Calu3 (cell line): ENCODE results near the gene IGF1R. TPM values are rescaled to one million over a fixed set of nuclear protein-coding genes. Genes with fewer than 3 reads are reported as not detected.

Experiments
- BruUV-seq: library from RNA; stranded (reverse); fragments of 400-500 nt; replicated peaks from 2 replicates; lab custom pipeline; 2021; lab: Mats Ljungman, UMichigan
- CTCF ChIA-PET: fragments of 300-600 bp; sonication (Branson Sonifier 250); formaldehyde crosslinking; loops from one replicate; lab custom pipeline; 2022; ENCODE audit warnings: antibody characterized with exemption; lab: Charles Lee
- DNase-seq: peaks from one replicate; pipeline ENCODE4 v3.0.0; 2022
- H3K27ac Mint-ChIP-seq: one replicate; pipeline ENCODE4 v1.8.0; 2022; ENCODE audit warnings: mixed read lengths; ENCODE audit not compliant: unreplicated experiment
- H3K27me3 Mint-ChIP-seq: one replicate; pipeline ENCODE4 v1.8.0; 2022; ENCODE audit warnings: mixed read lengths; ENCODE audit not compliant: unreplicated experiment
- H3K36me3 Mint-ChIP-seq: one replicate; pipeline ENCODE4 v1.8.0; 2022; ENCODE audit warnings: mild to moderate bottlenecking, moderate library complexity, mixed read lengths; ENCODE audit not compliant: insufficient read depth, unreplicated experiment
- H3K4me1 Mint-ChIP-seq: one replicate; pipeline ENCODE4 v1.8.0; 2022; ENCODE audit warnings: mild to moderate bottlenecking, low read depth, mixed read lengths; ENCODE audit not compliant: unreplicated experiment
- H3K4me3 Mint-ChIP-seq: one replicate; pipeline ENCODE4 v1.8.0; 2022; ENCODE audit warnings: mild to moderate bottlenecking, low read depth, moderate library complexity, mixed read lengths; ENCODE audit not compliant: unreplicated experiment
- H3K9me3 Mint-ChIP-seq: one replicate; pipeline ENCODE4 v1.8.0; 2022; ENCODE audit warnings: low read depth, mixed read lengths; ENCODE audit not compliant: unreplicated experiment
- intact Hi-C: fragments of 100-400 bp; cut with micrococcal nuclease; formaldehyde crosslinking; loops from one replicate; pipeline ENCODE4 v1.10.0; 2022; ENCODE audit not compliant: unreplicated experiment
- total RNA-seq: library from RNA; stranded (reverse); gene quantifications from 2 replicates; pipeline ENCODE4 v1.2.3, GENCODE V29; 2022
- TF ChIP-seq, protein P1 (sequence below): fragments of 200-600 bp; IDR thresholded peaks from one replicate; pipeline ENCODE4 v1.8.0; 2022; ENCODE audit warnings: antibody characterized with exemption; ENCODE audit not compliant: unreplicated experiment

The IGF1R gene
- total RNA-seq, 1 experiment from 2014 or later = 73.9 TPM

DNA sequence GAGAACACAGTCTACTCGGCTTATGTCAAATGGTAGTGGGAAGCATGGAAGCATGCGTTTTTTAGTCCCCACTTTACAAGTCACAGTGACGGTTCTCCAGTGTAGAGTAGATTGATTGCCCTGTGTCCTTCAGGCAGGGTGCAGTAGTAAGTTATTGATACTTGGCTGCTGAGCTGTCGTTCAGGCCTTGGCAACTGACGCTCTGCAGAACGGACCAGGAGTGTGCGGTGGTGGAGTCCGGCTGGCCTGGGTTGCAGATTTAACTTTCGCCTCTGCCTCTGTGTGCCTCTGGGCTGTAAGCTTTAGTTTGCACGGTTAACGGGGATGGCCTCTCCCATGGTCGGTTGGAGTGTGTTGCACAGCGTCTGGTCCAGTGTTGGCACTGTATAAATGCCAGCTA, 58.6 kb downstream of the IGF1R start:
- TF ChIP-seq, protein P1, sequence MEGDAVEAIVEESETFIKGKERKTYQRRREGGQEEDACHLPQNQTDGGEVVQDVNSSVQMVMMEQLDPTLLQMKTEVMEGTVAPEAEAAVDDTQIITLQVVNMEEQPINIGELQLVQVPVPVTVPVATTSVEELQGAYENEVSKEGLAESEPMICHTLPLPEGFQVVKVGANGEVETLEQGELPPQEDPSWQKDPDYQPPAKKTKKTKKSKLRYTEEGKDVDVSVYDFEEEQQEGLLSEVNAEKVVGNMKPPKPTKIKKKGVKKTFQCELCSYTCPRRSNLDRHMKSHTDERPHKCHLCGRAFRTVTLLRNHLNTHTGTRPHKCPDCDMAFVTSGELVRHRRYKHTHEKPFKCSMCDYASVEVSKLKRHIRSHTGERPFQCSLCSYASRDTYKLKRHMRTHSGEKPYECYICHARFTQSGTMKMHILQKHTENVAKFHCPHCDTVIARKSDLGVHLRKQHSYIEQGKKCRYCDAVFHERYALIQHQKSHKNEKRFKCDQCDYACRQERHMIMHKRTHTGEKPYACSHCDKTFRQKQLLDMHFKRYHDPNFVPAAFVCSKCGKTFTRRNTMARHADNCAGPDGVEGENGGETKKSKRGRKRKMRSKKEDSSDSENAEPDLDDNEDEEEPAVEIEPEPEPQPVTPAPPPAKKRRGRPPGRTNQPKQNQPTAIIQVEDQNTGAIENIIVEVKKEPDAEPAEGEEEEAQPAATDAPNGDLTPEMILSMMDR = no peak
- intact Hi-C loops = no loop called here
- no peak overlapping the region for H3K27ac Mint-ChIP-seq
- peaks cover 6% of the 10 kb centered on the region for H3K9me3 Mint-ChIP-seq
- no peak overlapping the region for H3K4me3 Mint-ChIP-seq
- no TSS peak for BruUV-seq
- DNase-seq = no peak
- peaks cover 27% of the 10 kb centered on the region for H3K4me1 Mint-ChIP-seq
- peaks cover 7% of the 10 kb centered on the region for H3K36me3 Mint-ChIP-seq
- CTCF ChIA-PET = no interaction called here
- no peaks in the 10 kb centered on the region for H3K27me3 Mint-ChIP-seq

DNA sequence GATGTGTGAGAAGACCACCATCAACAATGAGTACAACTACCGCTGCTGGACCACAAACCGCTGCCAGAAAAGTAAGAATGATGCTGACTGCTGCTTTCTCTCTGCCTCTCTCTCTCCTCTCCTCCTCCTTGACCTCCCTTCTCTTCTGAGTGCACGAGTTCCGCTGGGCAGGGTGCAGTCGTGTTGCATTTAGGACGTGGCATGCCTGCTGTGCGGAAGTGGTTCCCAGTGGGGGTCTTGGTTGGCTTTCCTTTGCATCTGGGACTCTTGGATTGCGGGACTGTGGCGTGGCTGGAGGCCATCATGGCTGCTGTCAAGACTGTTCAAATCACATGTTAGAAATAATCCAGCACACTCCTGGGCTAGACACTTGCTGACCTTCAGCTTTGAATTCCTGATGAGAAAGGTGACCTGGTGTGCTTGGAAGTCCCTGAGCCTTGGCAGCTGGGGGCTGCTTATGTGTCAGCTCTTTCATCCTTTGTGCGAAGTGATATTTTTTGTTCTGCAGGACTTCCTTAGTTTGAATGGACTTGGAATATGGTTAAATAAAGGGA, 59.8 kb downstream of the IGF1R start:
- DNase-seq = no peak
- no peak overlapping the region for H3K4me3 Mint-ChIP-seq
- CTCF ChIA-PET = interaction anchor here (0.6 kb wide), 1 partner anchor 25 kb away, joined by 4 read pairs; no protein-coding TSS in a partner anchor
- intact Hi-C loops = loop anchor here (2.0 kb wide), 1 partner anchor 17 kb away; no protein-coding TSS in a partner anchor
- H3K36me3 Mint-ChIP-seq = peaks cover 9% of the 10 kb centered on the region
- peaks cover 31% of the 10 kb centered on the region for H3K4me1 Mint-ChIP-seq
- H3K9me3 Mint-ChIP-seq = peaks cover 9% of the 10 kb centered on the region
- no TSS peak for BruUV-seq
- H3K27ac Mint-ChIP-seq = no peak overlapping the region
- no peaks in the 10 kb centered on the region for H3K27me3 Mint-ChIP-seq
- TF ChIP-seq, protein P1 = no peak

DNA sequence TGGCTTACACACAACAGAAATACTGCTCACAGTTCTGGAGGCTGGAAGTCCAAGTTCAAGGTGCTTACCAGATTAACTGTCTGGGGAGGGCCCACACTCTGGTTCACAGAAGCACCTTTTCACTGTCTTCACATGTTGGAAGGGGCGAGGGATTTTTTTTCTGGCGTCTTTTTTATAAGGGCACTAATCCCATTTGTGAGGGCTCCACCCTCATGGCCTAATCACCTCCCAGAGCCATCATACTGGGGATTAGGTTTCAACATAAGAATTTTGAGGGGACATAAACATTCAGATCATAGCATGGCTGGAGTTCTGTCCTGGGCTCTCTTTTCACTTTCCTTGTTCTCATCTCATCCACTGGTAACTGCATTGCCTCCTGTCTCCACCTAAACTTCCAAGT, 63.5 kb downstream of the IGF1R start:
- H3K4me1 Mint-ChIP-seq = peaks cover 36% of the 10 kb centered on the region
- H3K9me3 Mint-ChIP-seq = peaks cover 9% of the 10 kb centered on the region
- CTCF ChIA-PET = no interaction called here
- no TSS peak for BruUV-seq
- DNase-seq = no peak
- TF ChIP-seq, protein P1 = no peak
- no peak overlapping the region for H3K27ac Mint-ChIP-seq
- intact Hi-C loops = no loop called here
- peaks cover 9% of the 10 kb centered on the region for H3K36me3 Mint-ChIP-seq
- H3K27me3 Mint-ChIP-seq = no peaks in the 10 kb centered on the region
- no peak overlapping the region for H3K4me3 Mint-ChIP-seq

- no peak overlapping the region for H3K27ac Mint-ChIP-seq
Observed at GRCh38 chr15:98712845-98713584, 64.7 kb downstream of the IGF1R start.

More at GRCh38 chr15:98712845-98713584, 64.7 kb downstream of the IGF1R start:
- Mint-ChIP-seq H3K27me3 (no peaks in the 10 kb centered on the region), H3K36me3 (peaks cover 9% of the 10 kb centered on the region), H3K4me1 (peaks cover 41% of the 10 kb centered on the region), H3K4me3 (no peak overlapping the region), H3K9me3 (peaks cover 9% of the 10 kb centered on the region)
- TF ChIP-seq, protein P1 = no peak
- intact Hi-C loops = no loop called here
- BruUV-seq = no TSS peak
- CTCF ChIA-PET = interaction anchor here (0.7 to 2.1 kb wide), 3 partner anchors 11 to 61 kb away, joined by 3 to 9 read pairs (median 3); no protein-coding TSS in a partner anchor
- no peak for DNase-seq
